ENCODE data around the gene SLC25A29. TPM values are rescaled to one million over a fixed set of nuclear protein-coding genes. Genes with fewer than 3 reads are reported as not detected.

SLC25A29 gene
- total and polyA plus RNA-seq, 2 of the 13 experiments (the other 11 are each of a cell fraction or from before 2014, with no cell fraction given) = 12.2 to 17.2 TPM

- no peak overlapping the region for H2AFZ ChIP-seq (ENCODE audit: low read length)
- POLR2A ChIA-PET = no interaction called here
- H3K79me2 ChIP-seq (ENCODE audit: insufficient read depth, low read length) = no peaks in the 10 kb centered on the region
- FAIRE-seq (no peak), ATAC-seq (no peak), DNase-seq (ENCODE audit: low spot score) (no peak)
- H3K4me3 ChIP-seq (replicated peaks in 1 of 3; ENCODE audit: insufficient read depth in 1 of 3, low read depth in 2 of 3, low read length in 3 of 3) = no peak overlapping the region
- intact Hi-C loops (cut with micrococcal nuclease; ENCODE audit: unreplicated experiment) = no loop called here
- CTCF ChIA-PET (ENCODE audit: low intra/inter-chr PET ratio, low total read pairs) = no interaction called here
- BruUV-seq (replicated peaks) = no TSS peak
- H3K9me3 ChIP-seq (ENCODE audit: low read length) = no peaks in the 10 kb centered on the region
- no peak overlapping the region for H3K27ac ChIP-seq (ENCODE audit: extremely low read length, insufficient read depth, low read length)
- H4K20me1 ChIP-seq (ENCODE audit: insufficient read depth, low read length) = no peaks in the 10 kb centered on the region
- H3K27me3 ChIP-seq (ENCODE audit: control insufficient read depth in 1 of 2, insufficient read depth in 2 of 2, low read length in 2 of 2) = no peaks in the 10 kb centered on the region
- H3K4me1 ChIP-seq (ENCODE audit: insufficient read depth, low read length) = peaks cover 17% of the 10 kb centered on the region
- in situ Hi-C loops (cut with HindIII; ENCODE audit: extremely low pct_ligation_motif_present, low pct_unique_long_range_greater_than_20kb) = no loop called here
- H3K36me3 ChIP-seq (replicated peaks in 1 of 2; ENCODE audit: control insufficient read depth in 1 of 2, insufficient read depth in 2 of 2, low read length in 2 of 2) = peaks cover 19 to 56% of the 10 kb centered on the region in 2 experiments
- no peak overlapping the region for H3K4me2 ChIP-seq (ENCODE audit: low read depth, low read length)
- 92% methylated on average over 5 of the region's 5 CpGs for WGBS (ENCODE audit: low lambda C conversion rate)
- H3K9ac ChIP-seq (ENCODE audit: insufficient read depth, low read depth, low read length) = no peak overlapping the region
- TF ChIP-seq ZNF749 (CRISPR knock-in tag; IDR thresholded peaks at IDR 0.05; ENCODE audit: borderline replicate concordance) (no peak), ATF5 (CRISPR knock-in tag; IDR thresholded peaks at IDR 0.05; ENCODE audit: low read depth) (no peak), HNRNPLL (IDR thresholded peaks at IDR 0.05; ENCODE audit: low read depth, low read length, poor library complexity, severe bottlenecking) (no peak), GPBP1L1 (CRISPR knock-in tag; IDR thresholded peaks at IDR 0.05) (no peak), TIGD3 (CRISPR knock-in tag; IDR thresholded peaks at IDR 0.05; ENCODE audit: borderline replicate concordance) (no peak), STAT6 (CRISPR knock-in tag; IDR thresholded peaks at IDR 0.05; ENCODE audit: borderline replicate concordance) (no peak), MBD4 (IDR thresholded peaks at IDR 0.05; ENCODE audit: borderline replicate concordance, low read length) (no peak), ETS1 (CRISPR knock-in tag; IDR thresholded peaks at IDR 0.05) (no peak), HMGA1 (CRISPR knock-in tag; conservative IDR thresholded peaks at IDR 0.05) (no peak), RCOR2 (CRISPR knock-in tag; IDR thresholded peaks at IDR 0.05) (no peak), ZNF44 (CRISPR knock-in tag; IDR thresholded peaks at IDR 0.05) (no peak), CSRNP2 (CRISPR knock-in tag; conservative IDR thresholded peaks at IDR 0.05; ENCODE audit: low read depth) (no peak), PHF21A (CRISPR knock-in tag; IDR thresholded peaks at IDR 0.05) (no peak), ZNF263 (CRISPR knock-in tag; IDR thresholded peaks at IDR 0.05) (no peak), SIN3A (IDR thresholded peaks at IDR 0.05; ENCODE audit: borderline replicate concordance, low read depth, low read length) (no peak), KLF13 (CRISPR knock-in tag; IDR thresholded peaks at IDR 0.05) (no peak), JUN (CRISPR knock-in tag; IDR thresholded peaks at IDR 0.05) (no peak)
Observed at GRCh38 chr14:100350986-100351385, 44.7 kb upstream of the SLC25A29 start.
